Measurements from ENCODE around the gene RHNO1. TPM values are rescaled to one million over a fixed set of nuclear protein-coding genes. Genes with fewer than 3 reads are reported as not detected.

Gene RHNO1
- total RNA-seq, 1 experiment from 2014 or later = 49.5 TPM

DNA sequence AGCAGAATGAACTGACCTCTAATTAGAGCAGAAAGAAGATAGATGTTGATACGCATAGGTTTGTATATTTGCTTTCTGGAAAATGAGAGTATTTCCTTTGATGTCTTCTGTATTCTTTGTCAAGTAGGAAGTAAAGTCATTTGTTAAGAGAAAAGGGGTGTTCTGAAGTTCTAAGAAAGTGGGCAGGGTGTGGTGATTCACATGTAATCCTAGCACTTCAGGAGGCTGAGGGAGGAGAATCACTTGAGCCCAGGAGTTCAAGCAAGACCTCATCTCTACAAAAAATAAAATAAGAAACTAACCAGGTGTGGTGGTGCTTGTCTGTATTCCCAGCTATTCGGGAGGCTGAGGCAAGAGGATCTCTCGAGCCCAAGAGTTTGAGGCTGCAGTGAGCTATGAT is 2.8 kb downstream of the RHNO1 start:
- CTCF ChIA-PET = interaction anchor here (1.0 to 1.4 kb wide), 2 partner anchors 34 to 64 kb away, joined by 4 to 5 read pairs; no protein-coding TSS in a partner anchor
- TF ChIP-seq PREB (CRISPR knock-in tag; IDR thresholded peaks at IDR 0.05; ENCODE audit: borderline replicate concordance) (no peak), NR3C1 (CRISPR knock-in tag; conservative IDR thresholded peaks at IDR 0.05; ENCODE audit: low read depth) (no peak)

DNA sequence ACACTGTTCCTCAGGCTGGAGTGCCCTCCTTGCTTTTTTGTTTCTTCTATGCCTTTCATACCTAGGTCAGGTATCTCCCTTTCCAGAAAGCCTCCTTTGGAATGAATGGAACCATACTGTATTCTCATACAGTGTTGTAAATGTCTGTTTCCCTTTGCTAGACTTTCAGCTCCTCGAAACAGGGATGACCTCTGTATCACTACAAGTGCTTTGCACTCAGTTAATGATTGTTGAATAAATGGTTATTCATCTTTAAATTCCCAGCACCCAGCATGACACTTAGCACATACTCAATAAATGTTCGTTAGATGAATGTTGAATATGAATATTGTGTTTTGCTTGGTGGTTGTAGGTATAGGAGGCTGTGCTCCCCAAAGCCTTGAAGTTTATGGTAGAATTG is 7.8 kb downstream of the RHNO1 start:
- no peak for ATAC-seq
- TF ChIP-seq ETV6 (CRISPR knock-in tag; IDR thresholded peaks at IDR 0.05) = no peak
- no peak for TF ChIP-seq ZNF423 (CRISPR knock-in tag; IDR thresholded peaks at IDR 0.05)
- TF ChIP-seq NR3C1 (CRISPR knock-in tag; conservative IDR thresholded peaks at IDR 0.05; ENCODE audit: low read depth) = no peak
- no peak for TF ChIP-seq TCF7 (CRISPR knock-in tag; IDR thresholded peaks at IDR 0.05; ENCODE audit: low read depth)
- no peak for TF ChIP-seq RORB (CRISPR knock-in tag; IDR thresholded peaks at IDR 0.05)
- no peak for TF ChIP-seq NR2C2 (CRISPR knock-in tag; IDR thresholded peaks at IDR 0.05)
- TF ChIP-seq, protein P1, sequence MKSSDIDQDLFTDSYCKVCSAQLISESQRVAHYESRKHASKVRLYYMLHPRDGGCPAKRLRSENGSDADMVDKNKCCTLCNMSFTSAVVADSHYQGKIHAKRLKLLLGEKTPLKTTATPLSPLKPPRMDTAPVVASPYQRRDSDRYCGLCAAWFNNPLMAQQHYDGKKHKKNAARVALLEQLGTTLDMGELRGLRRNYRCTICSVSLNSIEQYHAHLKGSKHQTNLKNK (CRISPR knock-in tag; IDR thresholded peaks at IDR 0.05) = no peak
- CTCF ChIA-PET = interaction anchor here (0.6 to 5.2 kb wide), 46 partner anchors 8 to 1441 kb away, joined by 3 to 92 read pairs (median 4); partner anchors contain the start of genes FOXM1 and RHNO1
- no peaks in the 10 kb centered on the region for H3K9me3 Mint-ChIP-seq
- H3K36me3 Mint-ChIP-seq = peaks cover 20% of the 10 kb centered on the region
- no peak overlapping the region for H3K4me3 Mint-ChIP-seq
- peak overlapping the region; percentile 91 for H3K27ac Mint-ChIP-seq
- H3K4me1 Mint-ChIP-seq = peaks cover 12% of the 10 kb centered on the region
- H3K27me3 Mint-ChIP-seq (ENCODE audit: low read depth) = no peaks in the 10 kb centered on the region
- POLR2A ChIA-PET = interaction anchor here (0.7 to 0.8 kb wide), 3 partner anchors 10 to 154 kb away, joined by 3 to 6 read pairs (median 3); no protein-coding TSS in a partner anchor
- no peak for DNase-seq (ENCODE audit: low spot score)

More for the DNA sequence above, 2.8 kb downstream of the RHNO1 start:
- DNase-seq (ENCODE audit: low spot score) (no peak), ATAC-seq (no peak)
- POLR2A ChIA-PET = no interaction called here
- peaks cover 29% of the 10 kb centered on the region for H3K4me1 Mint-ChIP-seq
- no peaks in the 10 kb centered on the region for H3K9me3 Mint-ChIP-seq
- peak overlapping the region; percentile 79; the same call in 1 of the 2 replicates for H3K27ac Mint-ChIP-seq
- no peak overlapping the region for H3K4me3 Mint-ChIP-seq
- H3K27me3 Mint-ChIP-seq (ENCODE audit: low read depth) = no peaks in the 10 kb centered on the region
- H3K36me3 Mint-ChIP-seq = peaks cover 10% of the 10 kb centered on the region

- no peak overlapping the region for H3K4me3 Mint-ChIP-seq
- peaks cover 18% of the 10 kb centered on the region for H3K4me1 Mint-ChIP-seq
- H3K27ac Mint-ChIP-seq = no peak overlapping the region
- DNase-seq (ENCODE audit: low spot score) (no peak), ATAC-seq (no peak)
- ChIA-PET POLR2A (interaction anchor here (0.5 to 1.6 kb wide), 2 partner anchors 10 to 38 kb away, joined by 3 to 7 read pairs; partner anchors contain the start of genes FOXM1 and RHNO1), CTCF (interaction anchor here (1.1 to 5.2 kb wide), 6 partner anchors 33 to 147 kb away, joined by 3 to 92 read pairs (median 14); no protein-coding TSS in a partner anchor)
- H3K27me3 Mint-ChIP-seq (ENCODE audit: low read depth) = no peaks in the 10 kb centered on the region
- H3K36me3 Mint-ChIP-seq = peaks cover 17% of the 10 kb centered on the region
- no peaks in the 10 kb centered on the region for H3K9me3 Mint-ChIP-seq
- TF ChIP-seq ATF2 (CRISPR knock-in tag; IDR thresholded peaks at IDR 0.05; ENCODE audit: borderline replicate concordance, low read depth) = no peak
- no peak for TF ChIP-seq ZBTB21 (CRISPR knock-in tag; IDR thresholded peaks at IDR 0.05; ENCODE audit: borderline replicate concordance)
- TF ChIP-seq GRHL2 (CRISPR knock-in tag; IDR thresholded peaks at IDR 0.05; ENCODE audit: insufficient replicate concordance, severe bottlenecking) = no peak
- TF ChIP-seq SP1 (CRISPR knock-in tag; conservative IDR thresholded peaks at IDR 0.05) = no peak
- TF ChIP-seq NFATC4 (CRISPR knock-in tag; IDR thresholded peaks at IDR 0.05) = no peak
- no peak for TF ChIP-seq GTF2I (CRISPR knock-in tag; conservative IDR thresholded peaks at IDR 0.05)
- TF ChIP-seq, protein P2, sequence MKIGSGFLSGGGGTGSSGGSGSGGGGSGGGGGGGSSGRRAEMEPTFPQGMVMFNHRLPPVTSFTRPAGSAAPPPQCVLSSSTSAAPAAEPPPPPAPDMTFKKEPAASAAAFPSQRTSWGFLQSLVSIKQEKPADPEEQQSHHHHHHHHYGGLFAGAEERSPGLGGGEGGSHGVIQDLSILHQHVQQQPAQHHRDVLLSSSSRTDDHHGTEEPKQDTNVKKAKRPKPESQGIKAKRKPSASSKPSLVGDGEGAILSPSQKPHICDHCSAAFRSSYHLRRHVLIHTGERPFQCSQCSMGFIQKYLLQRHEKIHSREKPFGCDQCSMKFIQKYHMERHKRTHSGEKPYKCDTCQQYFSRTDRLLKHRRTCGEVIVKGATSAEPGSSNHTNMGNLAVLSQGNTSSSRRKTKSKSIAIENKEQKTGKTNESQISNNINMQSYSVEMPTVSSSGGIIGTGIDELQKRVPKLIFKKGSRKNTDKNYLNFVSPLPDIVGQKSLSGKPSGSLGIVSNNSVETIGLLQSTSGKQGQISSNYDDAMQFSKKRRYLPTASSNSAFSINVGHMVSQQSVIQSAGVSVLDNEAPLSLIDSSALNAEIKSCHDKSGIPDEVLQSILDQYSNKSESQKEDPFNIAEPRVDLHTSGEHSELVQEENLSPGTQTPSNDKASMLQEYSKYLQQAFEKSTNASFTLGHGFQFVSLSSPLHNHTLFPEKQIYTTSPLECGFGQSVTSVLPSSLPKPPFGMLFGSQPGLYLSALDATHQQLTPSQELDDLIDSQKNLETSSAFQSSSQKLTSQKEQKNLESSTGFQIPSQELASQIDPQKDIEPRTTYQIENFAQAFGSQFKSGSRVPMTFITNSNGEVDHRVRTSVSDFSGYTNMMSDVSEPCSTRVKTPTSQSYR (CRISPR knock-in tag; IDR thresholded peaks at IDR 0.05) = no peak
- no peak for TF ChIP-seq ZNF671 (CRISPR knock-in tag; IDR thresholded peaks at IDR 0.05)
- TF ChIP-seq, protein P3, sequence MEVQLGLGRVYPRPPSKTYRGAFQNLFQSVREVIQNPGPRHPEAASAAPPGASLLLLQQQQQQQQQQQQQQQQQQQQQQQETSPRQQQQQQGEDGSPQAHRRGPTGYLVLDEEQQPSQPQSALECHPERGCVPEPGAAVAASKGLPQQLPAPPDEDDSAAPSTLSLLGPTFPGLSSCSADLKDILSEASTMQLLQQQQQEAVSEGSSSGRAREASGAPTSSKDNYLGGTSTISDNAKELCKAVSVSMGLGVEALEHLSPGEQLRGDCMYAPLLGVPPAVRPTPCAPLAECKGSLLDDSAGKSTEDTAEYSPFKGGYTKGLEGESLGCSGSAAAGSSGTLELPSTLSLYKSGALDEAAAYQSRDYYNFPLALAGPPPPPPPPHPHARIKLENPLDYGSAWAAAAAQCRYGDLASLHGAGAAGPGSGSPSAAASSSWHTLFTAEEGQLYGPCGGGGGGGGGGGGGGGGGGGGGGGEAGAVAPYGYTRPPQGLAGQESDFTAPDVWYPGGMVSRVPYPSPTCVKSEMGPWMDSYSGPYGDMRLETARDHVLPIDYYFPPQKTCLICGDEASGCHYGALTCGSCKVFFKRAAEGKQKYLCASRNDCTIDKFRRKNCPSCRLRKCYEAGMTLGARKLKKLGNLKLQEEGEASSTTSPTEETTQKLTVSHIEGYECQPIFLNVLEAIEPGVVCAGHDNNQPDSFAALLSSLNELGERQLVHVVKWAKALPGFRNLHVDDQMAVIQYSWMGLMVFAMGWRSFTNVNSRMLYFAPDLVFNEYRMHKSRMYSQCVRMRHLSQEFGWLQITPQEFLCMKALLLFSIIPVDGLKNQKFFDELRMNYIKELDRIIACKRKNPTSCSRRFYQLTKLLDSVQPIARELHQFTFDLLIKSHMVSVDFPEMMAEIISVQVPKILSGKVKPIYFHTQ (CRISPR knock-in tag; IDR thresholded peaks at IDR 0.05) = no peak
- TF ChIP-seq FOXK1 (CRISPR knock-in tag; IDR thresholded peaks at IDR 0.05) = no peak
- TF ChIP-seq PREB (CRISPR knock-in tag; IDR thresholded peaks at IDR 0.05; ENCODE audit: borderline replicate concordance) = no peak
- no peak for TF ChIP-seq ZNF416 (CRISPR knock-in tag; IDR thresholded peaks at IDR 0.05)
Measured at GRCh38 chr12:2886768-2887450, 9.9 kb downstream of the RHNO1 start.

Measured in WTC11 (cell line).